Natural killer cell treated with Interleukin-12 subunit alpha and Interleukin-12 subunit beta and Interleukin-15 and Interleukin-18, amount 100 ng/mL, for 72 hours (primary cell): ENCODE data around the gene RMP24. TPM values are rescaled to one million over a fixed set of nuclear protein-coding genes. Genes with fewer than 3 reads are reported as not detected.
"Not testable (repeated sequence)": the region's sequence is repeated elsewhere in the genome, so short reads cannot be mapped to it uniquely, and the experiment has no call there.

Experiments
- ATAC-seq, 2 donors: fragments of 150-1000 bp; cut with Tn5 transposase in 1 of 2; sonication (Bioruptor Pico), chemical (Tn5 transposase) in 1 of 2; 2 replicates each; pipeline ENCODE4 v1.10.0; 2021
- DNase-seq: peaks from one replicate; pipeline ENCODE4 v3.0.0; 2022; ENCODE audit warnings: low spot score
- H3K27ac Mint-ChIP-seq, 2 donors: 1 replicate in 1 of 2; 2 replicates in 1 of 2; pipeline ENCODE4 v1.8.0; 2022; ENCODE audit warnings: mixed read lengths in 2 of 2, mild to moderate bottlenecking in 1 of 2, moderate library complexity in 1 of 2
- H3K27me3 Mint-ChIP-seq, 2 donors: 1 replicate in 1 of 2; 2 replicates in 1 of 2; pipeline ENCODE4 v1.8.0; 2022; ENCODE audit warnings: mixed read lengths in 2 of 2
- H3K36me3 Mint-ChIP-seq: one replicate; pipeline ENCODE4 v1.8.0; 2022; ENCODE audit warnings: mixed read lengths
- H3K4me1 Mint-ChIP-seq, 2 donors: 1 replicate in 1 of 2; 2 replicates in 1 of 2; pipeline ENCODE4 v1.8.0; 2022; ENCODE audit warnings: low read depth in 2 of 2, mixed read lengths in 2 of 2, mild to moderate bottlenecking in 1 of 2
- H3K4me3 Mint-ChIP-seq: one replicate; pipeline ENCODE4 v1.8.0; 2022; ENCODE audit warnings: mixed read lengths
- H3K9me3 Mint-ChIP-seq: 2 replicates; pipeline ENCODE4 v1.8.0; 2022; ENCODE audit warnings: mixed read lengths
- total RNA-seq, 2 donors: library from RNA; stranded (reverse); gene quantifications; one replicate each; pipeline ENCODE4 v1.2.3, GENCODE V29; 2022

Gene RMP24

GRCh38 chr18:36024241-36024640 lies 51.8 kb downstream of the RMP24 start:
- not testable (repeated sequence) for H3K4me3 Mint-ChIP-seq, H3K4me1 Mint-ChIP-seq, ATAC-seq, DNase-seq, H3K9me3 Mint-ChIP-seq, H3K27me3 Mint-ChIP-seq, H3K27ac Mint-ChIP-seq
- peaks cover 11% of the 10 kb centered on the region for H3K36me3 Mint-ChIP-seq

- ATAC-seq (no peak), DNase-seq (no peak)
- no peak overlapping the region for H3K4me3 Mint-ChIP-seq
- no peak overlapping the region for H3K27ac Mint-ChIP-seq
- H3K4me1 Mint-ChIP-seq, result no peaks in the 10 kb centered on the region
- H3K36me3 Mint-ChIP-seq, result peaks cover 11% of the 10 kb centered on the region
- H3K27me3 Mint-ChIP-seq, result no peaks in the 10 kb centered on the region
- no peaks in the 10 kb centered on the region for H3K9me3 Mint-ChIP-seq
These were observed 52.5 kb downstream of the RMP24 start for GRCh38 chr18:36025025-36025424.

- no peaks in the 10 kb centered on the region for H3K9me3 Mint-ChIP-seq
- peaks cover 4 to 8% of the 10 kb centered on the region in 2 donors for H3K4me1 Mint-ChIP-seq
- H3K4me3 Mint-ChIP-seq, result no peak overlapping the region
- H3K27me3 Mint-ChIP-seq, result no peaks in the 10 kb centered on the region
- peaks cover 18% of the 10 kb centered on the region for H3K36me3 Mint-ChIP-seq
- no peak overlapping the region for H3K27ac Mint-ChIP-seq
- no peak for DNase-seq
- no peak for ATAC-seq
These were observed 56.4 kb downstream of the RMP24 start for GRCh38 chr18:36028859-36029258.

Other genes starting within 250 kb of the RMP24 start
- 10 to 100 TPM; 16.0 to 38.6 TPM for gene RPRD1A, start 94.9 kb downstream of the RMP24 start, total RNA-seq
- gene SLC39A6, start 156.7 kb downstream of the RMP24 start, total RNA-seq, result 10 to 100 TPM; 34.7 to 36.1 TPM
- 10 to 100 TPM; 72.3 to 92.9 TPM for gene ELP2, start 157.2 kb downstream of the RMP24 start, total RNA-seq
- under 1 TPM in 1 of 2 donors, not detected in 1; 0.24 TPM for gene MOCOS, start 214.8 kb downstream of the RMP24 start, total RNA-seq